ENCODE results near the gene CDH22. TPM values are rescaled to one million over a fixed set of nuclear protein-coding genes. Genes with fewer than 3 reads are reported as not detected.

The CDH22 gene
- total and polyA plus RNA-seq, 7 experiments from 2014 or later = not detected

DNA sequence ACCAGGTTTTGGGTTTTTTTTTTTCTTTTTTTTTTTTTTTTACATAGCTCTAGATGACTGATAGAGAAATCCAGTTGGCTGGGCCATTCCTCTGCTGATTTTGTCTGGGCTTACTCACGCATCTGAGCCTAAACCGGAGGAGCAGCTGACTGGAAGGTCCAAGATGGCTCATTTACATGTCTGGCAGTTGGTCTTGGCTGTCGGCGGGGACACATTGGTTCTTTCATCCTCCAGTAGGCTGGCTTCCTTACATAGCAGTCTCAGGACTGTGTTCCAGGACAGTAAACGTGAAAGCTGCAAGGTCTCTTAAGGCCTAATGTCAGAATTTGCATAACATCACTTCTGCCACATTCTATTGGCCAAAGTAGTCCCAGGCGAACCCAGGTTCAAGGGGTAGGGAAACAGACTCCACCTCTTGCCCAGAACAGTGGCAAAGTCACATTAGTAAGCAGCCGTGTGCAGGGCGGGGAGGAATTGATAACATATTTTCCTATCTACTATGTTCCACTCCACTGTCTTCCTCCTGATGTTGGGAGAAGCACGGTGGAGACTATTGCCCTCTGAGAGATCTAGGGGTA, 87.0 kb downstream of the CDH22 start:
- ATAC-seq (no peak), DNase-seq (no peak)
- Mint-ChIP-seq H3K36me3 (no peaks in the 10 kb centered on the region), H3K27me3 (peaks cover 4 to 34% (median 20%) of the 10 kb centered on the region in 5 donors), H3K27ac (no peak overlapping the region), H3K4me1 (no peaks in the 10 kb centered on the region), H3K9me3 (no peaks in the 10 kb centered on the region), H3K4me3 (no peak overlapping the region)
- ChIA-PET CTCF (interaction anchor here (0.5 kb wide), 1 partner anchor 421 kb away, joined by 4 read pairs; no protein-coding TSS in a partner anchor), POLR2A (no interaction called here)
- no peaks in the 10 kb centered on the region for H3K36me3 ChIP-seq (ENCODE audit: control insufficient read depth in 2 of 3, insufficient read depth in 3 of 3, low read length in 3 of 3)
- intact Hi-C loops (cut with micrococcal nuclease) = no loop called here
- no peaks in the 10 kb centered on the region for H3K4me1 ChIP-seq (ENCODE audit: control insufficient read depth in 2 of 2, insufficient read depth in 2 of 2, low read length in 2 of 2)
- no peaks in the 10 kb centered on the region for H3K9me3 ChIP-seq (ENCODE audit: control insufficient read depth in 2 of 3, low read length in 3 of 3)
- no peak overlapping the region for H3K4me3 ChIP-seq (ENCODE audit: low read length)
- H3K27ac ChIP-seq (ENCODE audit: low read depth, low read length) = no peak overlapping the region
- no peaks in the 10 kb centered on the region for H3K27me3 ChIP-seq (ENCODE audit: control insufficient read depth in 2 of 2, insufficient read depth in 2 of 2, low read length in 2 of 2)

- DNase-seq (no peak), ATAC-seq (no peak)
- no peaks in the 10 kb centered on the region for H3K9me3 Mint-ChIP-seq
- no peaks in the 10 kb centered on the region for H3K9me3 ChIP-seq (ENCODE audit: control insufficient read depth in 2 of 3, low read length in 3 of 3)
- ChIA-PET CTCF (no interaction called here), POLR2A (no interaction called here)
- H3K4me3 ChIP-seq (ENCODE audit: low read length) = no peak overlapping the region
- H3K4me1 Mint-ChIP-seq = no peaks in the 10 kb centered on the region
- no peaks in the 10 kb centered on the region for H3K36me3 Mint-ChIP-seq
- no peaks in the 10 kb centered on the region for H3K4me1 ChIP-seq (ENCODE audit: control insufficient read depth in 2 of 2, insufficient read depth in 2 of 2, low read length in 2 of 2)
- H3K27me3 ChIP-seq (ENCODE audit: control insufficient read depth in 2 of 2, insufficient read depth in 2 of 2, low read length in 2 of 2) = no peaks in the 10 kb centered on the region
- peaks cover 4 to 27% (median 14%) of the 10 kb centered on the region in 5 donors for H3K27me3 Mint-ChIP-seq
- no peak overlapping the region for H3K27ac ChIP-seq (ENCODE audit: low read depth, low read length)
- H3K36me3 ChIP-seq (ENCODE audit: control insufficient read depth in 2 of 3, insufficient read depth in 3 of 3, low read length in 3 of 3) = no peaks in the 10 kb centered on the region
- H3K4me3 Mint-ChIP-seq = no peak overlapping the region
- H3K27ac Mint-ChIP-seq = no peak overlapping the region
- intact Hi-C loops (cut with micrococcal nuclease) = no loop called here
Measured at GRCh38 chr20:46220455-46221207, 87.7 kb downstream of the CDH22 start.

DNA sequence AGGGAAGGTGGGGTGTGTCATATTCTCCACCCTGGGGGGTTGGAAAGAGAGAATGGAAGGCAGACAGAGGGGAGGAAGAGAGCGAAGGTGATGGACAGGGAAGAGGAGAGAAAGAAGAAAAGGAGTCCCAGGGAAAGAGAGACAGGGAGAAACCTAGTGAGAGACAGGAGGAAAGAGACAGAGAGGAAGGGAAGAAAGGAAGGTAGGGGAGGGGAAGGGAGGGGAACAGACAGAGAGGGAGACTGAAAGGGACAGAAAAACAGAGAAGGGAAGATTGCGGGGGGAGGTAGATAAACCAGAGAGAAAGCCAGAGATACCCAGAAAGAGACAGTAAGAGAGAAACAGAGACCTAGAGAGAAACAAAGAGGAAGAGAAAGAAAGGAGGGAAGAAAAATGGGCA, 88.4 kb downstream of the CDH22 start:
- no peak overlapping the region for H3K4me3 Mint-ChIP-seq
- no peak for ATAC-seq
- Histone ChIP-seq H3K4me1 (ENCODE audit: control insufficient read depth in 2 of 2, insufficient read depth in 2 of 2, low read length in 2 of 2) (no peaks in the 10 kb centered on the region), H3K9me3 (ENCODE audit: control insufficient read depth in 2 of 3, low read length in 3 of 3) (no peaks in the 10 kb centered on the region), H3K27me3 (ENCODE audit: control insufficient read depth in 2 of 2, insufficient read depth in 2 of 2, low read length in 2 of 2) (no peaks in the 10 kb centered on the region), H3K27ac (ENCODE audit: low read depth, low read length) (no peak overlapping the region), H3K36me3 (ENCODE audit: control insufficient read depth in 2 of 3, insufficient read depth in 3 of 3, low read length in 3 of 3) (no peaks in the 10 kb centered on the region), H3K4me3 (ENCODE audit: low read length) (no peak overlapping the region)
- H3K27me3 Mint-ChIP-seq = peaks cover 4 to 26% (median 7%) of the 10 kb centered on the region in 5 donors
- ChIA-PET POLR2A (no interaction called here), CTCF (no interaction called here)
- H3K4me1 Mint-ChIP-seq = no peaks in the 10 kb centered on the region
- H3K36me3 Mint-ChIP-seq = no peaks in the 10 kb centered on the region
- no peak overlapping the region for H3K27ac Mint-ChIP-seq
- intact Hi-C loops (cut with micrococcal nuclease) = no loop called here
- no peaks in the 10 kb centered on the region for H3K9me3 Mint-ChIP-seq
- no peak for DNase-seq

DNA sequence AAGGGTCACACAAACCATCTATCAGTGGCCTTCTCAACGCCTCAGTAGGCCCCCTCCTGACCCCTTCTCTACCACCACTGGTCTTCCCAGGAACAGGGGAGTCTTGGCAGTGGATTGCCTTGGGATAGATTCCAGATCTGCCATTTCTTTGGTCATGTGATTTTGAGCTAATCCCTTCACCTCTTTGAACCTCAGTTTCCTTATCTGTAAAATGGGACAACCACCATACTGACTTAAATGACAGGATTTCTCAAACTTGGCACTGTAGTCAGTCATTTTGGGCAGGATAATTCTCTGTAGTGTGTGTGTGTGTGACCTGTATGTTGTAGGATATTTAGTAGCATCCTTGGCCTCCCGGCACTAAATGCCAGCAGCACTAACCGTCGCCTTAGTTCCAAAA, 89.1 kb downstream of the CDH22 start:
- Histone ChIP-seq H3K27me3 (ENCODE audit: control insufficient read depth in 2 of 2, insufficient read depth in 2 of 2, low read length in 2 of 2) (no peaks in the 10 kb centered on the region), H3K36me3 (ENCODE audit: control insufficient read depth in 2 of 3, insufficient read depth in 3 of 3, low read length in 3 of 3) (no peaks in the 10 kb centered on the region), H3K4me1 (ENCODE audit: control insufficient read depth in 2 of 2, insufficient read depth in 2 of 2, low read length in 2 of 2) (no peaks in the 10 kb centered on the region), H3K4me3 (ENCODE audit: low read length) (no peak overlapping the region), H3K9me3 (ENCODE audit: control insufficient read depth in 2 of 3, low read length in 3 of 3) (no peaks in the 10 kb centered on the region), H3K27ac (ENCODE audit: low read depth, low read length) (no peak overlapping the region)
- Mint-ChIP-seq H3K36me3 (no peaks in the 10 kb centered on the region), H3K4me1 (peaks cover 0 to 2% (median 0%) of the 10 kb centered on the region in 7 donors), H3K4me3 (no peak overlapping the region), H3K27me3 (peaks cover under 1 to 23% (median 6%) of the 10 kb centered on the region in 5 donors), H3K9me3 (no peaks in the 10 kb centered on the region), H3K27ac (no peak overlapping the region)
- DNase-seq (no peak), ATAC-seq (no peak)
- CTCF ChIA-PET = no interaction called here
- POLR2A ChIA-PET = no interaction called here
- intact Hi-C loops (cut with micrococcal nuclease) = no loop called here

DNA sequence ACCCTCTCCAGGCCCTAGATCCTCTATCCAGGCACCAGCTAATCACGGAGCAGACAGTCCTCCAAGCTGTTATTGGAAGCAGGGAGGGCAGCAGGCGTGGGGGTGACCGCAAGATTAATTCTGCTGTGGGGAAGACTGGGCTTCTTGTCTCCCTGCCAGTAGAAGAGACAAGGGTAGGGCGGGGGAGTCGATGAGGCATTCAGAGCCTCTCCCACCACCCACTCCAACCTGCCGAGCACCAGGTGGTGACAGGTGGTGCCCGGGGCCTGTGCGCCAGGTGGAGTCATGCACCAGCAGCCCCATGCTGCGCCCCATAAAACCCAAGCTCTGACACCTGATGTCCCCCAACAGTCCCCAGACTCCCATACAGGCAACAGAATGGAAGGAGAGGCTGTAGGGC, 89.6 kb downstream of the CDH22 start:
- Histone ChIP-seq H3K4me1 (ENCODE audit: control insufficient read depth in 2 of 2, insufficient read depth in 2 of 2, low read length in 2 of 2) (no peaks in the 10 kb centered on the region), H3K36me3 (ENCODE audit: control insufficient read depth in 2 of 3, insufficient read depth in 3 of 3, low read length in 3 of 3) (no peaks in the 10 kb centered on the region), H3K27ac (ENCODE audit: low read depth, low read length) (no peak overlapping the region), H3K27me3 (ENCODE audit: control insufficient read depth in 2 of 2, insufficient read depth in 2 of 2, low read length in 2 of 2) (no peaks in the 10 kb centered on the region), H3K9me3 (ENCODE audit: control insufficient read depth in 2 of 3, low read length in 3 of 3) (no peaks in the 10 kb centered on the region), H3K4me3 (ENCODE audit: low read length) (no peak overlapping the region)
- H3K27me3 Mint-ChIP-seq = peaks cover 5 to 26% (median 9%) of the 10 kb centered on the region in 5 donors
- ATAC-seq (no peak), DNase-seq (no peak)
- intact Hi-C loops (cut with micrococcal nuclease) = no loop called here
- POLR2A ChIA-PET = no interaction called here
- H3K27ac Mint-ChIP-seq = no peak overlapping the region
- CTCF ChIA-PET = no interaction called here
- H3K36me3 Mint-ChIP-seq = no peaks in the 10 kb centered on the region
- no peak overlapping the region for H3K4me3 Mint-ChIP-seq
- no peaks in the 10 kb centered on the region for H3K9me3 Mint-ChIP-seq
- H3K4me1 Mint-ChIP-seq = peaks cover 0 to 4% (median 0%) of the 10 kb centered on the region in 7 donors

- Histone ChIP-seq H3K4me3 (ENCODE audit: low read length) (no peak overlapping the region), H3K27ac (ENCODE audit: low read depth, low read length) (no peak overlapping the region), H3K36me3 (ENCODE audit: control insufficient read depth in 2 of 3, insufficient read depth in 3 of 3, low read length in 3 of 3) (no peaks in the 10 kb centered on the region), H3K9me3 (ENCODE audit: control insufficient read depth in 2 of 3, low read length in 3 of 3) (no peaks in the 10 kb centered on the region), H3K4me1 (ENCODE audit: control insufficient read depth in 2 of 2, insufficient read depth in 2 of 2, low read length in 2 of 2) (no peaks in the 10 kb centered on the region), H3K27me3 (ENCODE audit: control insufficient read depth in 2 of 2, insufficient read depth in 2 of 2, low read length in 2 of 2) (no peaks in the 10 kb centered on the region)
- no peak for ATAC-seq
- H3K4me3 Mint-ChIP-seq = no peak overlapping the region
- H3K9me3 Mint-ChIP-seq = no peaks in the 10 kb centered on the region
- POLR2A ChIA-PET = no interaction called here
- no peak overlapping the region for H3K27ac Mint-ChIP-seq
- DNase-seq = no peak
- peaks cover 0 to 4% (median 0%) of the 10 kb centered on the region in 7 donors for H3K4me1 Mint-ChIP-seq
- intact Hi-C loops (cut with micrococcal nuclease) = no loop called here
- H3K27me3 Mint-ChIP-seq = peaks cover 5 to 21% (median 12%) of the 10 kb centered on the region in 5 donors
- H3K36me3 Mint-ChIP-seq = no peaks in the 10 kb centered on the region
- CTCF ChIA-PET = no interaction called here
Measured at GRCh38 chr20:46217583-46217982, 90.7 kb downstream of the CDH22 start.

Data from naive thymus-derived CD4-positive, alpha-beta T cell (primary cell).